22Rv1 (cell line): ENCODE results near the gene IL6.

Experiments
- H3K27ac ChIP-seq: fragments of 450-650 bp; 2 replicates; pipeline ENCODE4 v1.5.1; 2017
- CTCF ChIP-seq: fragments of 450-650 bp; IDR thresholded peaks from 2 replicates; pipeline ENCODE4 v1.5.1; 2017; ENCODE audit warnings: mild to moderate bottlenecking
- ZFX ChIP-seq: fragments of 450-650 bp; IDR thresholded peaks from 2 replicates; pipeline ENCODE4 v1.6.1; 2017; ENCODE audit warnings: antibody characterized with exemption, borderline replicate concordance

IL6 gene

GRCh38 chr7:22728401-22729029 lies 1.5 kb downstream of the IL6 start:
- no peak for TF ChIP-seq ZFX
- TF ChIP-seq CTCF = peak; percentile 78
- H3K27ac ChIP-seq = no peak overlapping the region

GRCh38 chr7:22729180-22729825 lies 2.3 kb downstream of the IL6 start:
- TF ChIP-seq ZFX (no peak), CTCF (no peak)
- no peak overlapping the region for H3K27ac ChIP-seq

- no peak for TF ChIP-seq ZFX
- TF ChIP-seq CTCF = no peak
- no peak overlapping the region for H3K27ac ChIP-seq
Observed at GRCh38 chr7:22730066-22730710, 3.2 kb downstream of the IL6 start.

- H3K27ac ChIP-seq = no peak overlapping the region
- TF ChIP-seq CTCF (no peak), ZFX (no peak)
Observed at GRCh38 chr7:22730921-22731654, 4.1 kb downstream of the IL6 start.

- TF ChIP-seq ZFX (no peak), CTCF (no peak)
- H3K27ac ChIP-seq = no peak overlapping the region
Observed at GRCh38 chr7:22731766-22732165, 4.8 kb downstream of the IL6 start.

- H3K27ac ChIP-seq = no peak overlapping the region
- peak; percentile 61 for TF ChIP-seq CTCF
- no peak for TF ChIP-seq ZFX
Observed at GRCh38 chr7:22732556-22733126, 5.6 kb downstream of the IL6 start.
